H9 (cell line): Measurements from ENCODE around the gene SOX12. TPM values are rescaled to one million over a fixed set of nuclear protein-coding genes. Genes with fewer than 3 reads are reported as not detected.

Source experiments
- DNase-seq: peaks from one replicate; pipeline ENCODE4 v3.0.0-alpha.2; 2017
- H2AFZ ChIP-seq: one replicate; pipeline ENCODE4 v1.6.1; 2013; ENCODE audit warnings: mild to moderate bottlenecking, low read length, control low read depth, moderate library complexity
- H2AK5ac ChIP-seq: 2 replicates; pipeline ENCODE4 v1.6.1; 2013; ENCODE audit warnings: low read length, control low read depth, mixed read lengths; ENCODE audit not compliant: insufficient read length
- H2BK120ac ChIP-seq: one replicate; pipeline ENCODE4 v1.6.1; 2013; ENCODE audit warnings: low read depth, mild to moderate bottlenecking, low read length, control low read depth, inconsistent platforms; ENCODE audit not compliant: poor library complexity, severe bottlenecking
- H2BK12ac ChIP-seq: 2 replicates; pipeline ENCODE4 v1.6.1; 2013; ENCODE audit warnings: low read length, control low read depth, mixed read lengths, low read depth; ENCODE audit not compliant: insufficient read length
- H2BK15ac ChIP-seq: 2 replicates; pipeline ENCODE4 v1.6.1; 2013; ENCODE audit warnings: low read depth, low read length, control low read depth
- H2BK20ac ChIP-seq: one replicate; pipeline ENCODE4 v1.6.1; 2013; ENCODE audit warnings: low read depth, mild to moderate bottlenecking, low read length, control low read depth, inconsistent platforms; ENCODE audit not compliant: poor library complexity, severe bottlenecking
- H2BK5ac ChIP-seq: 2 replicates; pipeline ENCODE4 v1.6.1; 2013; ENCODE audit warnings: low read length, control low read depth, mixed read lengths; ENCODE audit not compliant: insufficient read length
- H3K14ac ChIP-seq: 2 replicates; pipeline ENCODE4 v1.6.1; 2013; ENCODE audit warnings: low read length, control low read depth; ENCODE audit not compliant: insufficient read depth
- H3K18ac ChIP-seq: 2 replicates; pipeline ENCODE4 v1.6.1; 2013; ENCODE audit warnings: low read depth, mild to moderate bottlenecking, mixed read lengths, low read length, control low read depth; ENCODE audit not compliant: insufficient read length
- H3K23ac ChIP-seq: 2 replicates; pipeline ENCODE4 v1.6.1; 2013; ENCODE audit warnings: low read length, control low read depth, mixed read lengths, low read depth; ENCODE audit not compliant: insufficient read length
- H3K23me2 ChIP-seq: 2 replicates; pipeline ENCODE4 v1.6.1; 2013; ENCODE audit warnings: low read depth, mild to moderate bottlenecking, mixed read lengths, low read length, control low read depth; ENCODE audit not compliant: insufficient read length, poor library complexity, severe bottlenecking
- H3K27ac ChIP-seq: 2 replicates; pipeline ENCODE4 v1.5.1; 2013; ENCODE audit warnings: low read length, control low read depth, mixed read lengths, low read depth; ENCODE audit not compliant: insufficient read length
- H3K27me3 ChIP-seq: 2 replicates; pipeline ENCODE4 v1.6.1; 2013; ENCODE audit warnings: low read length, control low read depth, inconsistent platforms; ENCODE audit not compliant: insufficient read depth
- H3K4ac ChIP-seq: 2 replicates; pipeline ENCODE4 v1.6.1; 2013; ENCODE audit warnings: low read depth, mild to moderate bottlenecking, control low read depth, inconsistent platforms, low read length, moderate library complexity
- H3K4me1 ChIP-seq: 2 replicates; pipeline ENCODE4 v1.6.1; 2013; ENCODE audit warnings: low read length, control low read depth, inconsistent platforms; ENCODE audit not compliant: insufficient read depth
- H3K4me2 ChIP-seq: 2 replicates; pipeline ENCODE4 v1.6.1; 2013; ENCODE audit warnings: low read length, control low read depth, mixed read lengths; ENCODE audit not compliant: insufficient read length, insufficient read depth
- H3K56ac ChIP-seq: 2 replicates; pipeline ENCODE4 v1.6.1; 2013; ENCODE audit warnings: low read depth, mild to moderate bottlenecking, mixed read lengths, low read length, control low read depth; ENCODE audit not compliant: insufficient read length
- H3K79me1 ChIP-seq: 2 replicates; pipeline ENCODE4 v1.6.1; 2013; ENCODE audit warnings: low read depth, mild to moderate bottlenecking, moderate library complexity, low read length, control low read depth, inconsistent platforms; ENCODE audit not compliant: insufficient read depth, poor library complexity, severe bottlenecking
- H3K79me2 ChIP-seq: 2 replicates; pipeline ENCODE4 v1.6.1; 2013; ENCODE audit warnings: low read length, control low read depth, inconsistent platforms; ENCODE audit not compliant: insufficient read depth
- H3K9ac ChIP-seq: 2 replicates; pipeline ENCODE4 v1.6.1; 2013; ENCODE audit warnings: low read length, control low read depth, mixed read lengths; ENCODE audit not compliant: insufficient read length; ENCODE audit errors: extremely low read depth
- H3K9me3 ChIP-seq: one replicate; pipeline ENCODE4 v1.6.1; 2013; ENCODE audit warnings: low read depth, low read length, inconsistent platforms; ENCODE audit not compliant: control insufficient read depth
- H3T11ph ChIP-seq: one replicate; pipeline ENCODE4 v1.6.1; 2013; ENCODE audit warnings: mild to moderate bottlenecking, low read length, control low read depth, inconsistent platforms
- H4K20me1 ChIP-seq: one replicate; pipeline ENCODE4 v1.6.1; 2013; ENCODE audit not compliant: control insufficient read depth, insufficient read length, insufficient read depth
- H4K5ac ChIP-seq: 2 replicates; pipeline ENCODE4 v1.6.1; 2013; ENCODE audit warnings: low read depth, mild to moderate bottlenecking, mixed read lengths, low read length, control low read depth; ENCODE audit not compliant: insufficient read length
- H4K8ac ChIP-seq: replicated peaks from 2 replicates; pipeline ENCODE4 v1.6.1; 2013; ENCODE audit warnings: low read length, control low read depth, mixed read lengths, low read depth; ENCODE audit not compliant: insufficient read length
- H4K91ac ChIP-seq: 2 replicates; pipeline ENCODE4 v1.6.1; 2013; ENCODE audit warnings: low read depth, mild to moderate bottlenecking, moderate library complexity, mixed read lengths, low read length, control low read depth; ENCODE audit not compliant: insufficient read length
- H3K27ac Mint-ChIP-seq, 3 experiments: 2 replicates in 2 of 3; 3 replicates in 1 of 3; pipeline ENCODE4 v1.8.0; 2020 to 2021; ENCODE audit warnings: mixed read lengths in 3 of 3, mild to moderate bottlenecking in 1 of 3, moderate library complexity in 1 of 3
- H3K27me3 Mint-ChIP-seq: 2 replicates; pipeline ENCODE4 v1.8.0; 2021; ENCODE audit warnings: low read depth, mild to moderate bottlenecking, moderate library complexity, mixed read lengths
- H3K36me3 Mint-ChIP-seq, 3 experiments: 2 replicates in 2 of 3; 3 replicates in 1 of 3; pipeline ENCODE4 v1.8.0; 2020 to 2021; ENCODE audit warnings: low read depth in 3 of 3, mixed read lengths in 3 of 3; ENCODE audit not compliant: insufficient read depth in 1 of 3
- H3K4me1 Mint-ChIP-seq, 2 experiments: 2 replicates each; pipeline ENCODE4 v1.8.0; 2020; ENCODE audit warnings: mixed read lengths in 2 of 2
- H3K4me3 Mint-ChIP-seq, 2 experiments: 2 replicates in 1 of 2; 3 replicates in 1 of 2; pipeline ENCODE4 v1.8.0; 2020 to 2021; ENCODE audit warnings: mild to moderate bottlenecking in 2 of 2, mixed read lengths in 2 of 2, moderate library complexity in 1 of 2
- H3K9me3 Mint-ChIP-seq, 2 experiments: 2 replicates in 1 of 2; 3 replicates in 1 of 2; pipeline ENCODE4 v1.8.0; 2020; ENCODE audit warnings: mild to moderate bottlenecking in 2 of 2, mixed read lengths in 2 of 2, moderate library complexity in 1 of 2
- WGBS: extraction: QIAGEN DNeasy Blood & Tissue Kit; methylation state at CpG from one replicate; pipeline ENCODE4 v1.1.7; 2013; ENCODE audit warnings: missing lambda C conversion rate, low lambda C conversion rate, mixed read lengths; ENCODE audit not compliant: insufficient read length; ENCODE audit errors: extremely low coverage; 5-methylcytosine and 5-hydroxymethylcytosine counted together
- total RNA-seq: library from RNA; stranded (reverse); gene quantifications from 2 replicates; pipeline ENCODE4 v1.2.1, GENCODE V29; 2021
- TF ChIP-seq, protein P1 (sequence below): fragments of 200-600 bp; sonication (generic); conservative IDR thresholded peaks from 3 replicates; pipeline ENCODE4 v1.8.0; 2021; ENCODE audit warnings: antibody characterized with exemption, mild to moderate bottlenecking

SOX12 gene
- total RNA-seq, 1 experiment from 2014 or later = 54.4 TPM

- Histone ChIP-seq H3K23me2 (peaks cover 18% of the 10 kb centered on the region), H3K9me3 (no peaks in the 10 kb centered on the region), H2BK15ac (no peak overlapping the region), H3K79me1 (no peaks in the 10 kb centered on the region), H2BK12ac (no peak overlapping the region), H2BK5ac (no peak overlapping the region), H4K5ac (no peak overlapping the region), H3K27ac (no peak overlapping the region), H3T11ph (no peak overlapping the region), H3K56ac (no peak overlapping the region), H3K4me2 (no peak overlapping the region), H3K4ac (no peak overlapping the region), H4K91ac (no peak overlapping the region), H3K4me1 (peaks cover 5% of the 10 kb centered on the region; the same call in 1 of the 2 replicates), H2BK120ac (no peak overlapping the region), H3K23ac (no peak overlapping the region), H4K20me1 (no peaks in the 10 kb centered on the region), H2AK5ac (no peak overlapping the region), H3K14ac (no peak overlapping the region), H3K27me3 (no peaks in the 10 kb centered on the region; the same call in 1 of the 2 replicates), H3K9ac (no peak overlapping the region), H2BK20ac (no peak overlapping the region), H3K18ac (no peak overlapping the region), H2AFZ (no peak overlapping the region), H4K8ac (no peak overlapping the region), H3K79me2 (peaks cover 16% of the 10 kb centered on the region; the same call in 1 of the 2 replicates)
- Mint-ChIP-seq H3K9me3 (peaks cover 0 to 4% of the 10 kb centered on the region in 2 experiments; a peak in 3 of 5 replicates), H3K27ac (no peak overlapping the region), H3K36me3 (peaks cover 4 to 14% (median 9%) of the 10 kb centered on the region in 3 experiments; a peak in 6 of 7 replicates), H3K4me3 (peak overlapping the region in 1 of 2 experiments; percentile 7; a peak in 1 of 5 replicates), H3K27me3 (peaks cover 34% of the 10 kb centered on the region), H3K4me1 (peaks cover 16 to 19% of the 10 kb centered on the region in 2 experiments)
- no CpG with 5 or more reads among the region's 5 CpGs for WGBS
- DNase-seq = no peak
- TF ChIP-seq, protein P1, sequence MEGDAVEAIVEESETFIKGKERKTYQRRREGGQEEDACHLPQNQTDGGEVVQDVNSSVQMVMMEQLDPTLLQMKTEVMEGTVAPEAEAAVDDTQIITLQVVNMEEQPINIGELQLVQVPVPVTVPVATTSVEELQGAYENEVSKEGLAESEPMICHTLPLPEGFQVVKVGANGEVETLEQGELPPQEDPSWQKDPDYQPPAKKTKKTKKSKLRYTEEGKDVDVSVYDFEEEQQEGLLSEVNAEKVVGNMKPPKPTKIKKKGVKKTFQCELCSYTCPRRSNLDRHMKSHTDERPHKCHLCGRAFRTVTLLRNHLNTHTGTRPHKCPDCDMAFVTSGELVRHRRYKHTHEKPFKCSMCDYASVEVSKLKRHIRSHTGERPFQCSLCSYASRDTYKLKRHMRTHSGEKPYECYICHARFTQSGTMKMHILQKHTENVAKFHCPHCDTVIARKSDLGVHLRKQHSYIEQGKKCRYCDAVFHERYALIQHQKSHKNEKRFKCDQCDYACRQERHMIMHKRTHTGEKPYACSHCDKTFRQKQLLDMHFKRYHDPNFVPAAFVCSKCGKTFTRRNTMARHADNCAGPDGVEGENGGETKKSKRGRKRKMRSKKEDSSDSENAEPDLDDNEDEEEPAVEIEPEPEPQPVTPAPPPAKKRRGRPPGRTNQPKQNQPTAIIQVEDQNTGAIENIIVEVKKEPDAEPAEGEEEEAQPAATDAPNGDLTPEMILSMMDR = no peak
These were observed 30.8 kb upstream of the SOX12 start for GRCh38 chr20:294602-295001.
